ENCODE data around the gene PARS2.

DNA sequence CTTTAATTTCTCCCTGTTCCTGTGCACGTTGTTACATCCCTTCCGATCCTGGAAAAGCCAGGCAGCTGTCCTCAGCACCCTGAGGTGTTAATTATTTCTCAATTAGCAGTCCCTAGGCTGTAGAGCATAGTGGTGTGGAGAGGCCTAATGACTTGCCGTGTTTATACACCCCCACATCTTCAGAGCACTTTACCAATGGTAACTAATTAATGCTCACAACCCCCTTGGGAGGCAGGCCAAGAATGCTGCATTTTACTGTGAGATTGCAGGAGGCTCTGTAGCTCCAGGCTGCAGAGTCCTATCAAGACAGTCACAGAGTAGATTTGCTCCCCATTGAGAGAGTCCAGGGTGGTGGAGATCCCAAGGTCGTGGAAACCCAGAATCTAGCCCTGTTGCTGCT, 2.4 kb upstream of the PARS2 start:
- TF ChIP-seq, protein P1, sequence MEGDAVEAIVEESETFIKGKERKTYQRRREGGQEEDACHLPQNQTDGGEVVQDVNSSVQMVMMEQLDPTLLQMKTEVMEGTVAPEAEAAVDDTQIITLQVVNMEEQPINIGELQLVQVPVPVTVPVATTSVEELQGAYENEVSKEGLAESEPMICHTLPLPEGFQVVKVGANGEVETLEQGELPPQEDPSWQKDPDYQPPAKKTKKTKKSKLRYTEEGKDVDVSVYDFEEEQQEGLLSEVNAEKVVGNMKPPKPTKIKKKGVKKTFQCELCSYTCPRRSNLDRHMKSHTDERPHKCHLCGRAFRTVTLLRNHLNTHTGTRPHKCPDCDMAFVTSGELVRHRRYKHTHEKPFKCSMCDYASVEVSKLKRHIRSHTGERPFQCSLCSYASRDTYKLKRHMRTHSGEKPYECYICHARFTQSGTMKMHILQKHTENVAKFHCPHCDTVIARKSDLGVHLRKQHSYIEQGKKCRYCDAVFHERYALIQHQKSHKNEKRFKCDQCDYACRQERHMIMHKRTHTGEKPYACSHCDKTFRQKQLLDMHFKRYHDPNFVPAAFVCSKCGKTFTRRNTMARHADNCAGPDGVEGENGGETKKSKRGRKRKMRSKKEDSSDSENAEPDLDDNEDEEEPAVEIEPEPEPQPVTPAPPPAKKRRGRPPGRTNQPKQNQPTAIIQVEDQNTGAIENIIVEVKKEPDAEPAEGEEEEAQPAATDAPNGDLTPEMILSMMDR (IDR thresholded peaks at IDR 0.05; ENCODE audit: low read depth, low read length, missing input control), result no peak
- TF ChIP-seq GABPA (IDR thresholded peaks at IDR 0.05 in 1 of 2, conservative IDR thresholded peaks at IDR 0.05 in 1 of 2) (no peak), RAD21 (IDR thresholded peaks at IDR 0.05) (no peak), SP1 (IDR thresholded peaks at IDR 0.05) (no peak), FOXA1 (IDR thresholded peaks at IDR 0.05) (no peak), HNF4A (conservative IDR thresholded peaks at IDR 0.05) (no peak), TAF1 (conservative IDR thresholded peaks at IDR 0.05) (no peak), JUND (IDR thresholded peaks at IDR 0.05) (no peak), HNF4G (IDR thresholded peaks at IDR 0.05) (no peak), YY1 (IDR thresholded peaks at IDR 0.05) (no peak), RXRA (IDR thresholded peaks at IDR 0.05) (no peak)
- TF ChIP-seq, protein P2, sequence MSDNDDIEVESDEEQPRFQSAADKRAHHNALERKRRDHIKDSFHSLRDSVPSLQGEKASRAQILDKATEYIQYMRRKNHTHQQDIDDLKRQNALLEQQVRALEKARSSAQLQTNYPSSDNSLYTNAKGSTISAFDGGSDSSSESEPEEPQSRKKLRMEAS (IDR thresholded peaks at IDR 0.05), result no peak
- TF ChIP-seq, protein P3, sequence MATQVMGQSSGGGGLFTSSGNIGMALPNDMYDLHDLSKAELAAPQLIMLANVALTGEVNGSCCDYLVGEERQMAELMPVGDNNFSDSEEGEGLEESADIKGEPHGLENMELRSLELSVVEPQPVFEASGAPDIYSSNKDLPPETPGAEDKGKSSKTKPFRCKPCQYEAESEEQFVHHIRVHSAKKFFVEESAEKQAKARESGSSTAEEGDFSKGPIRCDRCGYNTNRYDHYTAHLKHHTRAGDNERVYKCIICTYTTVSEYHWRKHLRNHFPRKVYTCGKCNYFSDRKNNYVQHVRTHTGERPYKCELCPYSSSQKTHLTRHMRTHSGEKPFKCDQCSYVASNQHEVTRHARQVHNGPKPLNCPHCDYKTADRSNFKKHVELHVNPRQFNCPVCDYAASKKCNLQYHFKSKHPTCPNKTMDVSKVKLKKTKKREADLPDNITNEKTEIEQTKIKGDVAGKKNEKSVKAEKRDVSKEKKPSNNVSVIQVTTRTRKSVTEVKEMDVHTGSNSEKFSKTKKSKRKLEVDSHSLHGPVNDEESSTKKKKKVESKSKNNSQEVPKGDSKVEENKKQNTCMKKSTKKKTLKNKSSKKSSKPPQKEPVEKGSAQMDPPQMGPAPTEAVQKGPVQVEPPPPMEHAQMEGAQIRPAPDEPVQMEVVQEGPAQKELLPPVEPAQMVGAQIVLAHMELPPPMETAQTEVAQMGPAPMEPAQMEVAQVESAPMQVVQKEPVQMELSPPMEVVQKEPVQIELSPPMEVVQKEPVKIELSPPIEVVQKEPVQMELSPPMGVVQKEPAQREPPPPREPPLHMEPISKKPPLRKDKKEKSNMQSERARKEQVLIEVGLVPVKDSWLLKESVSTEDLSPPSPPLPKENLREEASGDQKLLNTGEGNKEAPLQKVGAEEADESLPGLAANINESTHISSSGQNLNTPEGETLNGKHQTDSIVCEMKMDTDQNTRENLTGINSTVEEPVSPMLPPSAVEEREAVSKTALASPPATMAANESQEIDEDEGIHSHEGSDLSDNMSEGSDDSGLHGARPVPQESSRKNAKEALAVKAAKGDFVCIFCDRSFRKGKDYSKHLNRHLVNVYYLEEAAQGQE (IDR thresholded peaks at IDR 0.05), result no peak

Data from liver (tissue), 3 donors.